ENCODE data around the gene STARD3.
A peak's percentile ranks its signal among the peaks of the same experiment; 100 is the strongest.

Gene STARD3

DNA sequence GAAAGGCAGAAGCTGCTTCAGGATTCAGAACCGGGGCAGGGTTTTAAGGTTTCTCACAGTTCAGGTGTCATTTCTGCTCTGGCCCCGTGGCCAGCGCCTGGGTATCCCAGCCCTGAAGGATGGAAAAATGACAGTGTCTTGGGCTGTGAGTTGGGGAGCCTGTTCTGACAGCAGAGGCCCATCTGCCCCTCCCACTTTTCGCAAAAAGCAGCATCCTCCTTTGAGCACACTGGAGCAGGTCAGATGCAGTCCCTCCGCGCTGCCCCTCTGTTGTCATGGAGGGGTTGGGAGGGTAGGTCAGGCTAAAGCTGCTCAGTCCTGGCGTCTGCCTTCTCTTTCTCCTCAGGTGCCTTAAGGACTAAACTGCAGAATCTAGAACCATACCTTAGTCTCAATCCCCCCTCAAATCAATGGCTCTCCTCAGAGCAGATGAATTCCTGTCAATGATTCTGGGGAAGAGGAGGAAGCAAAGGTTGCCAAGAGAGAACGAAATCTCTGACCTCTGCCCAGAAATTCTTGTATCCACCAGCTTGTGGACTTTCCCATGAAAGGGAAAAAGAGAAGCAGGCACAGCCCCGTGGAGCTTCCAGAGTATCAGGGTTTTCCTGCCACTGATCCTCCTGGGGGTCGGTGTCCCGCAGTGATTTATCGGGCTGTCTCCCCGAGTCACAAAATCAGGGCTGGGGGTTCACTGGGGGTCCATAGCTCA lies 36.5 kb upstream of the STARD3 start:
- Mint-ChIP-seq H3K4me1 (peaks cover 25% of the 10 kb centered on the region), H3K27ac (peak overlapping the region; percentile 38), H3K9me3 (no peaks in the 10 kb centered on the region), H3K27me3 (peaks cover 36% of the 10 kb centered on the region), H3K36me3 (no peaks in the 10 kb centered on the region), H3K4me3 (no peak overlapping the region)
- no peak for DNase-seq (ENCODE audit: low spot score in 2 of 2)
- no peak for ATAC-seq (ENCODE audit: low read depth)

DNA sequence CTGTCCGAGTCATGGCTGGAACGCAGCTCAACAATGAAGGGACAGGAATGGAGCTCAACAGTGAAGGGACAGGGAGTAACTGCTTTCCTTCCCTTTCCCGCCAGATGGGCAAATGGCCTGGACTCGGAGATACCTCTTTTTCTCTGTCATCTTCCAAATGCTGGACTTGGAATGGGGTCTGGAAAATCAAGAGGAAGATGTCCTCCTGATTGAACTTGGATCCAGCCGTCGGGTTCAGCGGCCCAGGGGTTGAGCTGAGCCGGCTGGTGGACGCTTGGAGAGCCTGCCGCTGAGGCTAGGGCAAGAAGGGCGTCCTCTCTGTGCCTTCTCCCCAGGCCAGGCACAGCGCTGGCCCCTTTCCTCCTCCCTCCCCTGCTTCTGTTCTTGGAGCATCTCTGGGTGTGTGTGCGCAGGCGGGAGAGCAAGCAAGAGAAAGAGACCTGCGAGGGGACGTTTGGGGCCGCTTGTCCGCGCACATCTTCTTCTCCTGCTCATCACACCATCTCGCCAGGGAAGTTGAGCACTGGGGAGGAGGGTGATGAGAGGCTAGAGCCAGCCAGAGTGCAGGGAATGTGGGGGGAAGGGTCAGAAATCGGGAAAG lies 35.8 kb upstream of the STARD3 start:
- peaks cover 32% of the 10 kb centered on the region for H3K27me3 Mint-ChIP-seq
- H3K27ac Mint-ChIP-seq = no peak overlapping the region

DNA sequence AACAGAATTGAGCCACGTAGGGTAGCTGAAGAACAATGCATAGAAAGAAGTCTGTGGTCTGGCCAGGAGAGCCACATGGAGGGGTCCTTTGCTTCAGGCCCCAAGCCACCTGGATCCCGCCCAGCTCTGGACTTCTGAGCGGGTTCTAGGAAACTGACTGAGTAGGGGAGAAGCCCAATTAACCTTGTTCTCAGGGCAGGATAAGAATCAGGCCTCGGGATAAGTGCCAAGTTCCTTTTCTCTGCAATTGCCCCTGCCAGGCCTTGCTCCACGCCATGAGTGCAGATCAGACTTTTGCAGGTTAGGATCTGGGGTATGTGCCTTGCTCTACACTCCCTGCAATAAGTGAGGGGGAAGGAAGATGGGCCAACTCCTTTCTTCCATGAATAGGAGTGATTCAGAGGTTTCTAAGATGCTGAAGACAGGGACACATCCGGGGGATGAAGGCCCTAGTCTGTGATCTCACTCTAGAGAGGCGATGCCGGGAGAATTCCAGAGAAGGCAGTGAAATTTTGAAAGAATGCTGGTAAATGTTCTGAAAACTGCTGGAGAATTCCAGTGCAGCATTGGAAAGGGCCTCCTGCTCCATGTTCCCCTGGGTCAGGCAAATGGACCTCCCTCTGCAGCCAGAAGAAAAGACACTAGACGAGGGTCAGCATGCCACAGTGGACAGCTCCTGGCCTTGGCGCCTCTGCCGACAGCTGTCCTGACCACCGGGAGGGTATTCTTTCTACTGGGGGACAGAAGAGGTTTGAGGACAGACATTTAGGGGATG lies 35.0 kb upstream of the STARD3 start:
- Mint-ChIP-seq H3K4me3 (no peak overlapping the region), H3K27me3 (peaks cover 28% of the 10 kb centered on the region), H3K4me1 (peaks cover 27% of the 10 kb centered on the region), H3K27ac (no peak overlapping the region), H3K9me3 (no peaks in the 10 kb centered on the region), H3K36me3 (no peaks in the 10 kb centered on the region)
- no peak for ATAC-seq (ENCODE audit: low read depth)
- no peak for DNase-seq (ENCODE audit: low spot score in 2 of 2)

More for the DNA sequence above, 35.8 kb upstream of the STARD3 start:
- DNase-seq (ENCODE audit: low spot score in 2 of 2) (no peak), ATAC-seq (ENCODE audit: low read depth) (no peak)
- Mint-ChIP-seq H3K4me3 (no peak overlapping the region), H3K4me1 (peaks cover 27% of the 10 kb centered on the region), H3K9me3 (no peaks in the 10 kb centered on the region), H3K36me3 (no peaks in the 10 kb centered on the region)

DNA sequence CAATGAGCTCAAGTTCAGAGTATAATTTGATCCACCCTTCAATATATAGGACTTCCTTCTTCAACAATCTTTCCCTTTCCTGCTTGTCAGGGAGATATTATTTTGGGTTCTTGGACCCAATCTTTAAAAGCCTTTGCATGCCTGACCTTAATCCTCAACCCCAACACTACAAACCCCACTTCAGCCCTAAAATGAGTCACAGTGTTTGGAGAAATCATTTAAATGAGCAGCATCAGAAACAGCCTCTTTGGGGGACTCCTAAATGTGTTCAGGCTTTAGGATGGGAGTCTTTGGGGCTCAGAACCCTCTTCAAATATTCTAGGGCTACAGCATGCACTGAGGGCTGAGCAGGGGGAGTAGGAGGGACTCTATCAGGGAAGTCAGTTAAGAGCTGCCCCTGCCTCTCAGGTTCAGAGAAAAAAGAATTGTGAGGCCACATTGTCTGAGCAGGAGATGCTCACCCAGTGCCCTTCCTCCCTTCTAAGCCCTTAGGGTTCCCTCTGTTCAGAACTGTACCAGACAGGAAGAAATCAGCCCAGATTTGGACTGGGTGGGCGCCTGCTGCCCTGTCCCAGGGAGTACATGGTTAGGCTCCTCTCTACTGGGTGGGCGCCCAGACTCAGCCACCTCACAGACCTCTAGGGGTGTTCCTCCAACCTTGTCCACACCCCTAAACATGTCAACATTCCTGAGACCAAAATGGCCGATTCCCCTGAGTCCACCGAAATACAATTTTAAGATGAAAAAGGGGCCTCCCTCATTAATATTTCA lies 34.2 kb upstream of the STARD3 start:
- DNase-seq (ENCODE audit: low spot score in 2 of 2) = no peak
- ATAC-seq (ENCODE audit: low read depth) = no peak
- Mint-ChIP-seq H3K4me3 (no peak overlapping the region), H3K9me3 (no peaks in the 10 kb centered on the region), H3K27ac (no peak overlapping the region), H3K4me1 (peaks cover 29% of the 10 kb centered on the region), H3K27me3 (peaks cover 30% of the 10 kb centered on the region), H3K36me3 (no peaks in the 10 kb centered on the region)

- Mint-ChIP-seq H3K9me3 (no peaks in the 10 kb centered on the region), H3K4me3 (peak overlapping the region; percentile 15), H3K4me1 (peaks cover 25% of the 10 kb centered on the region), H3K36me3 (no peaks in the 10 kb centered on the region), H3K27me3 (peaks cover 27% of the 10 kb centered on the region), H3K27ac (peak overlapping the region; percentile 31)
- peak in 1 of 2 donors; percentile 44 for DNase-seq (ENCODE audit: low spot score in 2 of 2)
- peak; percentile 66 for ATAC-seq (ENCODE audit: low read depth)
Observed at GRCh38 chr17:39603304-39604016, 33.5 kb upstream of the STARD3 start.

DNA sequence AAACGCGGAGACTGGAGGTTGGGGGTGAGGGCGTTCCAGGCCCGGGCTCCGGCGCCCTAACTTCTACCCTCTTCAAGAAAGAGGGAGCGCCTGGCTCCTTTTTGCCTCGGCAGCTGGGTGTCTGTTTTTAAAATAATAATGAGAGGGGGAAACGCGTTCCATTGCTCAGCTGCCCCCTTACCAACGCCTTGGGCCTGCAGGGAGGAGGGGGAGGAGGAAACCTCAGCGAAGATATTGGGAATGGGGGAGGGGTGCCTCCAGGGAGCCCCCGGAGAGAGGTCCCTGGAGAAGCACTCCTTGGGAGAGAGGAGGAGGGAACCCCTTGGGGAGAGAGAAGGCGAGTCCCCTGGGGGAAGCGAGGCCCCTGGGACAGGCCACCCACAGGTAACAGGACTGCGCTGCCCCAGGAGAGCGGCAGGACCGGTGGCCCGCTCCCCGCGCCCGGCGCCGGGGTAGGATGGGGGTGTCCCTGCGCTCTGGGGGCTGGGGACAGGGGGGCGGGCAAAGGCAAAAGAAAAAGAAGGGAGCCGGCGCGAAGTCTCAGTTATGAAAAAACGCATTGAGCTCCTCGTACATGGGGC lies 31.9 kb upstream of the STARD3 start:
- H3K36me3 Mint-ChIP-seq = no peaks in the 10 kb centered on the region
- no peak for ATAC-seq (ENCODE audit: low read depth)
- peaks cover 34% of the 10 kb centered on the region for H3K27me3 Mint-ChIP-seq
- peak overlapping the region; percentile 62 for H3K4me3 Mint-ChIP-seq
- no peak for DNase-seq (ENCODE audit: low spot score in 2 of 2)
- H3K27ac Mint-ChIP-seq = peak overlapping the region; percentile 53
- H3K9me3 Mint-ChIP-seq = no peaks in the 10 kb centered on the region
- H3K4me1 Mint-ChIP-seq = peaks cover 23% of the 10 kb centered on the region

- Mint-ChIP-seq H3K9me3 (no peaks in the 10 kb centered on the region), H3K36me3 (no peaks in the 10 kb centered on the region), H3K4me3 (peak overlapping the region; percentile 59), H3K27ac (peak overlapping the region; percentile 53), H3K4me1 (peaks cover 22% of the 10 kb centered on the region), H3K27me3 (peaks cover 33% of the 10 kb centered on the region)
- DNase-seq (ENCODE audit: low spot score in 2 of 2) = no peak
- peak; percentile 28 for ATAC-seq (ENCODE audit: low read depth)
Observed at GRCh38 chr17:39605492-39606433, 31.2 kb upstream of the STARD3 start.

DNA sequence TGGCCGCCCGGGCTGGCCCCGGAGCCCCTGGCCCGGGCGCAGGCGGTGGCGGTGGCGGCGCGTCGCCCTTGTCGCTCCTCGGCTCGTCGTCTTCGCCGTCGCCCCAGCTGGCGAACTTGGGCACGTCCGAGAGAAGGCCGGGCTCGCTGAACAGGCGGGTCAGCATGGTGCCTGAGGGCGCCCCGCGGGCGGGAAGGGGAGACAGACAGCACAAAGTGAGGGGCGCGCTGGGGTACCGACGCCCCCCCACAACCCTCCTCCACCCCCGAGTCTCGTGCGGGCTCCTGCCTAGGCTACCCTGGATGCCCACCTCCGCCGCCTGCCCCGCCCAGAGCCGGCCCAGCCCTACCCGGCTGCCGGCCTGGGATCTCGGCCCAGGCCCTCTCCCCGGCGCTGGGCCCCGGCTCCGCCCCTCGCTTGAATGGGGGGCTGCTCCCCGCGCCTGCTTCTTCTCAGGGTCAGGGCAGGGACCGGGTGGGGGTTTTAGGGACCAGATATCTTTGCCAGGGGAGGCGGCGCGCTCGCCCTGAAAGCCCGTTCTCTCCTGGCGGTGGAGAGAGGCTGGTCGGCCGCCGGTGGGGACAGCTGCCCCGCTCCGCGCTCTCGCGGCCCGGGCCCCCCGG lies 30.4 kb upstream of the STARD3 start:
- no peak for ATAC-seq (ENCODE audit: low read depth)
- Mint-ChIP-seq H3K9me3 (no peaks in the 10 kb centered on the region), H3K36me3 (no peaks in the 10 kb centered on the region), H3K4me3 (peak overlapping the region; percentile 21), H3K27me3 (peaks cover 30% of the 10 kb centered on the region), H3K27ac (peak overlapping the region; percentile 58), H3K4me1 (peaks cover 22% of the 10 kb centered on the region)
- DNase-seq (ENCODE audit: low spot score in 2 of 2) = no peak

- Mint-ChIP-seq H3K36me3 (no peaks in the 10 kb centered on the region), H3K4me1 (peaks cover 22% of the 10 kb centered on the region), H3K9me3 (no peaks in the 10 kb centered on the region), H3K27ac (peak overlapping the region; percentile 58), H3K4me3 (peak overlapping the region; percentile 70), H3K27me3 (peaks cover 26% of the 10 kb centered on the region)
- DNase-seq (ENCODE audit: low spot score in 2 of 2) = no peak
- ATAC-seq (ENCODE audit: low read depth) = no peak
Observed at GRCh38 chr17:39607057-39607850, 29.7 kb upstream of the STARD3 start.

DNA sequence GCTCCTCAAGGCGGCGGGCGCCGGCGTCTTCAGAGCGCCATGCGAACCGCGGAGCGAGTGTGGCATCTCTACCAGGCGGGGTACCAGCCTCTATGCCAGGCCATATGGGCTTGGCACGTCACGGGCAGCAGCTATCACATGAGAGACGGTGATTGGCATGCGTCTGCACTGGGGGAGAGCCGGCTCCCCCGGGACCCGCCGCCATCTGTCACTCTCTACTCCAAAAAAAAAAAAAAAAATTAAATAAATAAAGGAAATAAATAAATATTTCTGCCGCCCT lies 29.2 kb upstream of the STARD3 start, which contains the start of gene NEUROD2:
Gene NEUROD2, minus strand, starts transcription at position 70 of the 280 bp plus-strand sequence. CDS start 1,321 bp downstream, outside the sequence.
- Mint-ChIP-seq H3K36me3 (no peaks in the 10 kb centered on the region), H3K4me1 (peaks cover 22% of the 10 kb centered on the region), H3K27ac (peak within 1 kb of the TSS; percentile 58), H3K9me3 (no peaks in the 10 kb centered on the region), H3K4me3 (peak within 1 kb of the TSS; percentile 70), H3K27me3 (peaks cover 27% of the 10 kb centered on the region)
- ATAC-seq (ENCODE audit: low read depth) (peak; percentile 42), DNase-seq (ENCODE audit: low spot score in 2 of 2) (no peak)

DNA sequence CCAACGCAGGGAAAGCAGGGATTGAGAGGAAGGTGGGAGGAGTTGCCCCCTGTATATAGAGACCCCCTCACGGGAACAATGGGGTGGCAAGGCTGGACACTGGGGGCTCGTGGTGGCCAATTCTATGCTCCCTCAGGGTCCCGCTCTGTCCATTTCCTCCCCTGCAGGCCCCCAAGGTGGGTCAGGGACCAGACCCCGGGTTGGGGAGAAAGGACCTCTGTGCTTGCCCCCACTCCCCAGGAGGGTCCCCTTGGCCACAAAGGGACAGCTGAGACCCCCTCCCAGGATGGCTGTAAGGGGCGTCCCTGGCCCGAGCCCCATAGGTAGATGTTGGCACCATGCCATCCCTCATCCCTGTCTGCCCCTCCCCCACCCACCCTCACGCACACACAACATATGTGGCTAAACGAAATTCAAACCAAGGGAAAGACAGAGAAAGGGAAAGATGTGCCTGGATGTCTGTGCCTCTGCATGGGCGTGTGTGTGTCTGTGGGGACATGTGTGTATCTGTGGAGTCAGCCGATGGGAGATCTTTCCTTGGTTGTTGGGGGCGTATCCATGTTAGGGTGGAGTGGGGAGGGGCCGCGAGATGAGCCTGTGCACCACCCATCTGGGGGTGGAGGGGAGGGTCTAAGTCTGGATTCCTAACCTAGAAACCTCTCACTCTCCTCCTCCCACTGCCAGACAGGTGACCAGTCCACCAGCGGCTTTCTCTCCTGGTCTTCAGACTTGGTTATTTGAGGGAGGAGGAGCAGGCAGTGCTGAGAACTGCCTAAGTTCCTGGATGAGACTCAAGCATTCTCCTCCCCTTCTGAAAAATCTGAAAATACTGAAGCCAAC lies 28.6 kb upstream of the STARD3 start:
- Mint-ChIP-seq H3K27me3 (peaks cover 28% of the 10 kb centered on the region), H3K4me1 (peaks cover 18% of the 10 kb centered on the region), H3K4me3 (no peak overlapping the region), H3K27ac (no peak overlapping the region), H3K9me3 (no peaks in the 10 kb centered on the region), H3K36me3 (no peaks in the 10 kb centered on the region)
- no peak for ATAC-seq (ENCODE audit: low read depth)
- DNase-seq (ENCODE audit: low spot score in 2 of 2) = no peak
